Neural progenitor cell (in vitro differentiated cells): Measurements from ENCODE around the gene CCAR1. TPM values are rescaled to one million over a fixed set of nuclear protein-coding genes. Genes with fewer than 3 reads are reported as not detected.
"Not testable (repeated sequence)": the region's sequence is repeated elsewhere in the genome, so short reads cannot be mapped to it uniquely, and the experiment has no call there.

Experiments
- DNase-seq: peaks from one replicate; pipeline ENCODE4 v3.0.0-alpha.2; 2016; ENCODE audit warnings: low spot score
- H2AFZ ChIP-seq: fragments of 200-600 bp; sonication (generic); replicated peaks from 2 replicates; pipeline ENCODE4 v1.6.1; 2016; ENCODE audit warnings: antibody characterized with exemption
- H3F3A ChIP-seq: fragments of 200-600 bp; sonication (generic); 2 replicates; pipeline ENCODE4 v1.6.1; 2016; ENCODE audit warnings: antibody characterized with exemption, low read depth
- H3K27ac ChIP-seq: fragments of 200-600 bp; sonication (generic); 2 replicates; pipeline ENCODE4 v1.5.1; 2016; ENCODE audit warnings: mild to moderate bottlenecking
- H3K27me3 ChIP-seq: fragments of 200-600 bp; sonication (generic); 2 replicates; pipeline ENCODE4 v1.6.1; 2016; ENCODE audit warnings: mild to moderate bottlenecking, moderate library complexity
- H3K36me3 ChIP-seq: fragments of 200-600 bp; sonication (generic); 2 replicates; pipeline ENCODE4 v1.5.1; 2016
- H3K4me1 ChIP-seq: fragments of 200-600 bp; sonication (generic); 2 replicates; pipeline ENCODE4 v1.6.1; 2016; ENCODE audit warnings: mixed run types
- H3K4me2 ChIP-seq: fragments of 200-600 bp; sonication (generic); 2 replicates; pipeline ENCODE4 v1.6.1; 2016
- H3K4me3 ChIP-seq: fragments of 200-600 bp; sonication (generic); 2 replicates; pipeline ENCODE4 v1.5.1; 2016
- H3K79me2 ChIP-seq: fragments of 200-600 bp; sonication (generic); 2 replicates; pipeline ENCODE4 v1.6.1; 2016; ENCODE audit warnings: low read depth
- H3K9ac ChIP-seq: fragments of 200-600 bp; sonication (generic); 2 replicates; pipeline ENCODE4 v1.6.1; 2016
- H3K9me3 ChIP-seq: fragments of 200-600 bp; sonication (generic); 2 replicates; pipeline ENCODE4 v1.5.1; 2016; ENCODE audit warnings: low read depth
- H4K20me1 ChIP-seq: fragments of 200-600 bp; sonication (generic); 2 replicates; pipeline ENCODE4 v1.6.1; 2016; ENCODE audit warnings: low read depth
- H3K27ac Mint-ChIP-seq: 3 replicates; pipeline ENCODE4 v1.8.0; 2021; ENCODE audit warnings: mixed read lengths
- H3K27me3 Mint-ChIP-seq: 2 replicates; pipeline ENCODE4 v1.8.0; 2022; ENCODE audit warnings: low read depth, mild to moderate bottlenecking, inconsistent platforms, moderate library complexity, mixed read lengths; ENCODE audit not compliant: insufficient read depth
- H3K36me3 Mint-ChIP-seq: 3 replicates; pipeline ENCODE4 v1.8.0; 2021; ENCODE audit warnings: mixed read lengths
- H3K4me1 Mint-ChIP-seq: 3 replicates; pipeline ENCODE4 v1.8.0; 2021; ENCODE audit warnings: mixed read lengths
- H3K4me3 Mint-ChIP-seq: 3 replicates; pipeline ENCODE4 v1.8.0; 2021; ENCODE audit warnings: mild to moderate bottlenecking, moderate library complexity, mixed read lengths
- H3K9me3 Mint-ChIP-seq: 3 replicates; pipeline ENCODE4 v1.8.0; 2020; ENCODE audit warnings: mixed read lengths
- CTCF ChIP-seq: fragments of 200-600 bp; sonication (generic); IDR thresholded peaks from 2 replicates; pipeline ENCODE4 v1.5.1; 2017; ENCODE audit warnings: antibody characterized with exemption, mild to moderate bottlenecking
- EZH2 ChIP-seq: fragments of 200-600 bp; sonication (generic); IDR thresholded peaks from 2 replicates; pipeline ENCODE4 v1.6.1; 2017; ENCODE audit warnings: antibody characterized with exemption, mild to moderate bottlenecking, moderate library complexity
- EZH2phosphoT487 ChIP-seq: fragments of 200-600 bp; sonication (generic); IDR thresholded peaks from 2 replicates; pipeline ENCODE4 v1.6.1; 2017; ENCODE audit warnings: antibody characterized with exemption
- total RNA-seq: library from RNA; depleted of rRNA; stranded (reverse); fragments of >200 nt; gene quantifications from 2 replicates; pipeline ENCODE4 v1.2.3, GENCODE V29; 2015; ENCODE audit warnings: low replicate concordance

Gene CCAR1
- total RNA-seq, 1 donor from 2014 or later = 141 TPM

GRCh38 chr10:68816796-68817412 is 95.9 kb downstream of the CCAR1 start:
- no peak overlapping the region for H3K27ac ChIP-seq
- no peaks in the 10 kb centered on the region for H3K9me3 Mint-ChIP-seq
- H2AFZ ChIP-seq = no peak overlapping the region
- peaks cover 12% of the 10 kb centered on the region for H3F3A ChIP-seq
- peaks cover 12% of the 10 kb centered on the region for H3K4me1 Mint-ChIP-seq
- no peaks in the 10 kb centered on the region for H3K27me3 Mint-ChIP-seq
- TF ChIP-seq EZH2 (no peak), EZH2phosphoT487 (no peak), CTCF (no peak)
- no peaks in the 10 kb centered on the region for H3K36me3 ChIP-seq
- no peaks in the 10 kb centered on the region for H3K79me2 ChIP-seq
- H3K4me1 ChIP-seq = peaks cover 12% of the 10 kb centered on the region
- no peaks in the 10 kb centered on the region for H3K9me3 ChIP-seq
- H3K9ac ChIP-seq = no peak overlapping the region
- no peak overlapping the region for H3K4me3 Mint-ChIP-seq
- H3K27ac Mint-ChIP-seq = peak overlapping the region; percentile 2
- no peaks in the 10 kb centered on the region for H4K20me1 ChIP-seq
- DNase-seq = no peak
- H3K4me2 ChIP-seq = no peak overlapping the region
- H3K4me3 ChIP-seq = no peak overlapping the region
- H3K27me3 ChIP-seq = no peaks in the 10 kb centered on the region
- no peaks in the 10 kb centered on the region for H3K36me3 Mint-ChIP-seq

GRCh38 chr10:68820359-68820758 is 99.3 kb downstream of the CCAR1 start:
- H3K79me2 ChIP-seq, H3K36me3 ChIP-seq, H3K9ac ChIP-seq, H3K4me1 Mint-ChIP-seq, H3F3A ChIP-seq, H3K4me1 ChIP-seq, H3K27me3 ChIP-seq, H3K4me2 ChIP-seq, H3K9me3 ChIP-seq, H3K27ac Mint-ChIP-seq, H3K27ac ChIP-seq, H3K9me3 Mint-ChIP-seq, DNase-seq, H3K27me3 Mint-ChIP-seq, H4K20me1 ChIP-seq, H2AFZ ChIP-seq, H3K4me3 ChIP-seq, H3K36me3 Mint-ChIP-seq, H3K4me3 Mint-ChIP-seq: not testable (repeated sequence)

- not testable (repeated sequence) for DNase-seq, H4K20me1 ChIP-seq, H3K27me3 Mint-ChIP-seq, H3K27ac Mint-ChIP-seq, H3K4me3 ChIP-seq, H3K36me3 Mint-ChIP-seq, H3K9me3 Mint-ChIP-seq, H3K9ac ChIP-seq, H3K27me3 ChIP-seq, H3K4me1 Mint-ChIP-seq, H3K4me3 Mint-ChIP-seq, H3K36me3 ChIP-seq, H3K27ac ChIP-seq, H3K4me2 ChIP-seq, H3K9me3 ChIP-seq, H3K4me1 ChIP-seq, H2AFZ ChIP-seq, H3K79me2 ChIP-seq
- H3F3A ChIP-seq = peaks cover 10% of the 10 kb centered on the region
Observed at GRCh38 chr10:68822626-68823025, 101.6 kb downstream of the CCAR1 start.

GRCh38 chr10:68826764-68827591 is 105.9 kb downstream of the CCAR1 start, which contains the start of gene STOX1:
Gene STOX1 (plus strand): TSS chr10:68827531. CDS start chr10:68827624, 93 bp downstream.
- peak within 1 kb of the TSS; percentile 98 for H3K4me2 ChIP-seq
- H3K4me3 ChIP-seq = peak within 1 kb of the TSS; percentile 92
- H3K4me1 Mint-ChIP-seq = peaks cover 21% of the 10 kb centered on the region
- H3F3A ChIP-seq = peaks cover 39% of the 10 kb centered on the region
- no peaks in the 10 kb centered on the region for H3K9me3 ChIP-seq
- H3K9me3 Mint-ChIP-seq = no peaks in the 10 kb centered on the region
- peak within 1 kb of the TSS; percentile 89 for H2AFZ ChIP-seq
- peak within 1 kb of the TSS; percentile 60 for H3K9ac ChIP-seq
- peak within 1 kb of the TSS; percentile 66 for H3K27ac ChIP-seq
- peaks cover 19% of the 10 kb centered on the region for H3K4me1 ChIP-seq
- no peaks in the 10 kb centered on the region for H3K36me3 Mint-ChIP-seq
- H4K20me1 ChIP-seq = no peaks in the 10 kb centered on the region
- peak; percentile 91 for DNase-seq
- no peaks in the 10 kb centered on the region for H3K36me3 ChIP-seq
- H3K27ac Mint-ChIP-seq = peak within 1 kb of the TSS; percentile 95
- TF ChIP-seq EZH2 = no peak
- TF ChIP-seq CTCF = no peak
- TF ChIP-seq EZH2phosphoT487 = no peak
- peak within 1 kb of the TSS; percentile 92 for H3K4me3 Mint-ChIP-seq
- peaks cover 41% of the 10 kb centered on the region for H3K79me2 ChIP-seq
- peaks cover 5% of the 10 kb centered on the region for H3K27me3 ChIP-seq
- peaks cover 11% of the 10 kb centered on the region for H3K27me3 Mint-ChIP-seq

- DNase-seq, H3K36me3 ChIP-seq, H3K27me3 ChIP-seq, H3K9me3 ChIP-seq, H3K27ac Mint-ChIP-seq, H3K36me3 Mint-ChIP-seq, H3K9ac ChIP-seq, H3K4me3 Mint-ChIP-seq, H3K9me3 Mint-ChIP-seq, H4K20me1 ChIP-seq, H3K27me3 Mint-ChIP-seq, H3K27ac ChIP-seq: not testable (repeated sequence)
- peak overlapping the region; percentile 80 for H2AFZ ChIP-seq
- H3K4me2 ChIP-seq = peak overlapping the region; percentile 86
- peaks cover 46% of the 10 kb centered on the region for H3K79me2 ChIP-seq
- peaks cover 19% of the 10 kb centered on the region for H3K4me1 ChIP-seq
- peak overlapping the region; percentile 71 for H3K4me3 ChIP-seq
- H3K4me1 Mint-ChIP-seq = peaks cover 22% of the 10 kb centered on the region
- H3F3A ChIP-seq = peaks cover 39% of the 10 kb centered on the region
Observed at GRCh38 chr10:68827592-68827959, 106.5 kb downstream of the CCAR1 start.

- peak overlapping the region; percentile 89 for H2AFZ ChIP-seq
- not testable (repeated sequence) for H3K36me3 Mint-ChIP-seq, H3K27ac Mint-ChIP-seq, H3K27ac ChIP-seq, H3K36me3 ChIP-seq, H3K27me3 ChIP-seq, H4K20me1 ChIP-seq, H3K27me3 Mint-ChIP-seq, H3K9me3 ChIP-seq, H3K9me3 Mint-ChIP-seq
- peaks cover 52% of the 10 kb centered on the region for H3K79me2 ChIP-seq
- H3F3A ChIP-seq = peaks cover 39% of the 10 kb centered on the region
- DNase-seq = peak; percentile 69
- peak overlapping the region; percentile 92 for H3K4me3 ChIP-seq
- peaks cover 19% of the 10 kb centered on the region for H3K4me1 ChIP-seq
- H3K4me2 ChIP-seq = peak overlapping the region; percentile 98
- Mint-ChIP-seq H3K4me3 (peak overlapping the region; percentile 85), H3K4me1 (peaks cover 24% of the 10 kb centered on the region)
- peak overlapping the region; percentile 60 for H3K9ac ChIP-seq
Observed at GRCh38 chr10:68828083-68828601, 107.1 kb downstream of the CCAR1 start.
